WTC11 (cell line): ENCODE results near the gene ZBTB39. TPM values are rescaled to one million over a fixed set of nuclear protein-coding genes. Genes with fewer than 3 reads are reported as not detected.
A peak's percentile ranks its signal among the peaks of the same experiment; 100 is the strongest.

Source experiments
- ATAC-seq: fragments of 200-7000 bp; cut with Tn5 transposase; 2 replicates; pipeline ENCODE4 v1.10.0; 2021; ENCODE audit warnings: mild to moderate bottlenecking, moderate library complexity
- CTCF ChIA-PET: fragments of 300-600 bp; sonication (Branson Sonifier 250); formaldehyde crosslinking; loops from one replicate; lab custom pipeline; 2021; ENCODE audit warnings: antibody characterized with exemption; lab: Charles Lee
- POLR2A ChIA-PET: fragments of 350-600 bp; sonication (Branson Sonifier 250); formaldehyde crosslinking; loops from one replicate; lab custom pipeline; 2021; ENCODE audit warnings: antibody characterized with exemption; lab: Charles Lee
- DNase-seq: peaks from one replicate; pipeline ENCODE4 v3.0.0; 2021; ENCODE audit warnings: low spot score
- H3K27ac Mint-ChIP-seq: 2 replicates; pipeline ENCODE4 v1.8.0; 2021; ENCODE audit warnings: mixed read lengths
- H3K27me3 Mint-ChIP-seq: 2 replicates; pipeline ENCODE4 v1.8.0; 2021; ENCODE audit warnings: low read depth, mild to moderate bottlenecking, moderate library complexity, mixed read lengths
- H3K36me3 Mint-ChIP-seq: 2 replicates; pipeline ENCODE4 v1.8.0; 2021; ENCODE audit warnings: mixed read lengths
- H3K4me1 Mint-ChIP-seq: 2 replicates; pipeline ENCODE4 v1.8.0; 2022; ENCODE audit warnings: mixed read lengths
- H3K4me3 Mint-ChIP-seq: 2 replicates; pipeline ENCODE4 v1.8.0; 2021; ENCODE audit warnings: mild to moderate bottlenecking, moderate library complexity, mixed read lengths
- H3K9me3 Mint-ChIP-seq: 2 replicates; pipeline ENCODE4 v1.8.0; 2021; ENCODE audit warnings: mixed read lengths
- AFF4 ChIP-seq: sonication (generic); formaldehyde crosslinking; IDR thresholded peaks from 2 replicates; pipeline ENCODE4 v1.8.1; 2023; ENCODE audit warnings: mild to moderate bottlenecking, missing genetic modification reagents, borderline replicate concordance
- CTCF ChIP-seq: fragments of 200-600 bp; IDR thresholded peaks from 2 replicates; pipeline ENCODE4 v1.8.0; 2022; ENCODE audit warnings: antibody characterized with exemption
- EMX1 ChIP-seq: fragments of 250-450 bp; sonication (Bioruptor Pico); IDR thresholded peaks from 2 replicates; pipeline ENCODE4 v1.8.0; 2021; ENCODE audit warnings: mild to moderate bottlenecking
- GABPB1 ChIP-seq: sonication (generic); formaldehyde crosslinking; IDR thresholded peaks from 2 replicates; pipeline ENCODE4 v1.8.1; 2023; ENCODE audit warnings: mild to moderate bottlenecking, missing genetic modification reagents
- GTF2I ChIP-seq: fragments of 250-450 bp; sonication (Bioruptor Pico); conservative IDR thresholded peaks from 2 replicates; pipeline ENCODE4 v1.4.0; 2021; ENCODE audit warnings: mild to moderate bottlenecking
- JAZF1 ChIP-seq: fragments of 250-450 bp; sonication (Bioruptor Pico); IDR thresholded peaks from 2 replicates; pipeline ENCODE4 v1.9.0; 2021; ENCODE audit warnings: moderate library complexity, mild to moderate bottlenecking, inconsistent platforms
- NFATC4 ChIP-seq: fragments of 250-450 bp; sonication (Bioruptor Pico); IDR thresholded peaks from 2 replicates; pipeline ENCODE4 v1.9.0; 2021; ENCODE audit warnings: mild to moderate bottlenecking
- NFYB ChIP-seq: sonication (generic); formaldehyde crosslinking; conservative IDR thresholded peaks from 2 replicates; pipeline ENCODE4 v1.8.0; 2022; ENCODE audit warnings: low read depth, missing genetic modification reagents
- NR3C1 ChIP-seq: sonication (generic); formaldehyde crosslinking; conservative IDR thresholded peaks from 2 replicates; pipeline ENCODE4 v1.8.1; 2023; ENCODE audit warnings: low read depth, mild to moderate bottlenecking, missing genetic modification reagents
- SMAD3 ChIP-seq: sonication (generic); formaldehyde crosslinking; IDR thresholded peaks from 2 replicates; pipeline ENCODE4 v1.8.0; 2022; ENCODE audit warnings: missing genetic modification reagents, mild to moderate bottlenecking, borderline replicate concordance
- SMAD4 ChIP-seq: sonication (generic); formaldehyde crosslinking; IDR thresholded peaks from 2 replicates; pipeline ENCODE4 v1.8.0; 2022; ENCODE audit warnings: mild to moderate bottlenecking, missing genetic modification reagents
- STAT6 ChIP-seq: sonication (generic); formaldehyde crosslinking; conservative IDR thresholded peaks from 2 replicates; pipeline ENCODE4 v1.8.1; 2023; ENCODE audit warnings: mild to moderate bottlenecking, low read depth, missing genetic modification reagents, moderate library complexity
- TEAD4 ChIP-seq: sonication (generic); formaldehyde crosslinking; IDR thresholded peaks from 2 replicates; pipeline ENCODE4 v1.8.0; 2022; ENCODE audit warnings: mild to moderate bottlenecking, missing genetic modification reagents
- total RNA-seq: library from RNA; stranded (reverse); gene quantifications from 3 replicates; pipeline ENCODE4 v1.2.3, GENCODE V29; 2021
- TF ChIP-seq, protein P1 (sequence below): fragments of 250-450 bp; sonication (Bioruptor Pico); conservative IDR thresholded peaks from 2 replicates; pipeline ENCODE4 v1.9.0; 2021; ENCODE audit warnings: mild to moderate bottlenecking
- TF ChIP-seq, protein P2 (sequence below): sonication (generic); formaldehyde crosslinking; IDR thresholded peaks from 2 replicates; pipeline ENCODE4 v1.8.1; 2022; ENCODE audit warnings: mild to moderate bottlenecking, moderate library complexity, missing genetic modification reagents
- TF ChIP-seq, protein P3 (sequence below): fragments of 250-450 bp; sonication (Bioruptor Pico); IDR thresholded peaks from 2 replicates; pipeline ENCODE4 v1.8.0; 2021; ENCODE audit warnings: mild to moderate bottlenecking

The ZBTB39 gene
- total RNA-seq, 1 experiment from 2014 or later = 20.2 TPM

DNA sequence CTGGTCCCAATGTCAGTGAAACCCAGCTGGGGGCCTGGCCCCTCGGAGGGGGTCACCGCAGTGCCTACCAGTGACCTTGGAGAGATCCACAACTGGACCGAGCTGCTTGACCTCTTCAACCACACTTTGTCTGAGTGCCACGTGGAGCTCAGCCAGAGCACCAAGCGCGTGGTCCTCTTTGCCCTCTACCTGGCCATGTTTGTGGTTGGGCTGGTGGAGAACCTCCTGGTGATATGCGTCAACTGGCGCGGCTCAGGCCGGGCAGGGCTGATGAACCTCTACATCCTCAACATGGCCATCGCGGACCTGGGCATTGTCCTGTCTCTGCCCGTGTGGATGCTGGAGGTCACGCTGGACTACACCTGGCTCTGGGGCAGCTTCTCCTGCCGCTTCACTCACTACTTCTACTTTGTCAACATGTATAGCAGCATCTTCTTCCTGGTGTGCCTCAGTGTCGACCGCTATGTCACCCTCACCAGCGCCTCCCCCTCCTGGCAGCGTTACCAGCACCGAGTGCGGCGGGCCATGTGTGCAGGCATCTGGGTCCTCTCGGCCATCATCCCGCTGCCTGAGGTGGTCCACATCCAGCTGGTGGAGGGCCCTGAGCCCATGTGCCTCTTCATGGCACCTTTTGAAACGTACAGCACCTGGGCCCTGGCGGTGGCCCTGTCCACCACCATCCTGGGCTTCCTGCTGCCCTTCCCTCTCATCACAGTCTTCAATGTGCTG is 11.0 kb downstream of the ZBTB39 start (continued):
- TF ChIP-seq STAT6 (no peak), AFF4 (CRISPR knock-in tag) (no peak), GABPB1 (CRISPR knock-in tag) (no peak), SMAD3 (CRISPR knock-in tag) (no peak)
- TF ChIP-seq, protein P1, sequence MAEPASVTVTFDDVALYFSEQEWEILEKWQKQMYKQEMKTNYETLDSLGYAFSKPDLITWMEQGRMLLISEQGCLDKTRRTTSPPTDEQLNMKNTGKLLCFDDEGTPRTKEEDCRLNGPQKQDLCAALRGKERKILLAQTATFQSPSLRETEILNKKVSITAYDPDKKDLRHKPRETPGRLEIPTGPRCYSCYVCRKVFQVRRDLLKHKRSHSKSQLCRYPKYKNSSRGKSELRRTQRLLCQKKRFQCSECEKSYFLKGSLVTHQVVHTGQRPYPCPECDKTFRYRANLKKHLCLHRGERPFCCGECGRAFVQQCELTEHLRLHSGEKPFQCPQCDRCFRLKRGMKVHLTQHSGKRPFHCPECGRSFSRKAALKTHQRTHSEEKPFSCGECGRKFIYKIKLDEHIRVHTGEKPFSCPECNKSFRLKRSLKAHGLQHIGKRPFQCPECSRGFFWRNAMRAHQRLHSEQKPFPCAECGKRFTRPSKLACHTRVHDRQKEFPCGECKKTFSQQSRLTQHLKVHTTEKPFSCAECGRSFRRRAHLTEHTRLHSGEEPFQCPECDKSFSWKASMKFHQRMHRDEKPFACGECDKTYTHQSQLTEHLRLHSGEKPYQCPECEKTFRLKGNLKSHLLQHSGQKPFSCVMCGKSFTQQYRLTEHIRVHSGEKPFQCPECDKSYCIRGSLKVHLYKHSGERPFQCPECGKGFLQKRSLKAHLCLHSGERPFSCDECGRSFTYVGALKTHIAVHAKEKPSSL (CRISPR knock-in tag) = no peak
- TF ChIP-seq, all 79 proteins: peak for 0

DNA sequence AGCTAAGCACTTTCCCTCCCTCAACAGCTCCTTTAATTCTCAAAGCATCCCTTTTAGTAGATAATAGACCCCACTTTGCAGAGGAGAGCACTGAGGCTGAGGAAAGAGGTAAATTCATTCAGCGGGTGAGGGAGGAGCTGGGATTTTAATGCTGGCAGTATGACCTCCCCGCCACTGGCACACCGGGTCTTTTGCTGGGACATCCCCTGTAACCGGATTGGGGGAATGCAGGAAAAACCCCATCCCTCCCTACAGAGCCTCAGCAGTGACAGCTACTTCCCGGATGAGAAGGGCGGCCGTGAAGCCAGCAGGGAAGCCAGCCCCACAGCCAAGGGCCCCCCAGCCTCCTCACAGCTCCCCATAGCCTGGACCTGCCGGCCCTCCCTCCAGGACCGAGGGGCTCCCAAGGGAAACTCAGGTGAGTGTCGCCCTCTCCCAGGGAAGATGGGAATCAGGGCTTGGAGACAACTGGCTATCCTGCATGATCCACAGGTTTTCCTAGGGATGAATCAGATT is 12.1 kb downstream of the ZBTB39 start:
- Mint-ChIP-seq H3K27me3 (no peaks in the 10 kb centered on the region), H3K36me3 (peaks cover 4% of the 10 kb centered on the region; the same call in 1 of the 2 replicates), H3K27ac (no peak overlapping the region), H3K4me3 (no peak overlapping the region), H3K9me3 (no peaks in the 10 kb centered on the region), H3K4me1 (peaks cover 13% of the 10 kb centered on the region)
- no peak for DNase-seq
- ChIA-PET CTCF (interaction anchor here (0.5 to 2.1 kb wide), 14 partner anchors 11 to 358 kb away, joined by 3 to 12 read pairs (median 4); partner anchors contain the start of genes HSD17B6, STAT6 and ZBTB39), POLR2A (interaction anchor here (1.2 kb wide), 1 partner anchor 117 kb away, joined by 8 read pairs; no protein-coding TSS in a partner anchor)
- TF ChIP-seq TEAD4 (CRISPR knock-in tag) (no peak), NR3C1 (CRISPR knock-in tag) (no peak), GTF2I (CRISPR knock-in tag) (no peak), CTCF (no peak)
- ATAC-seq = peak; percentile 29

- DNase-seq = no peak
- no peak overlapping the region for H3K4me3 Mint-ChIP-seq
- ChIA-PET CTCF (interaction anchor here (0.9 to 1.7 kb wide), 8 partner anchors 8 to 238 kb away, joined by 3 to 12 read pairs (median 4); partner anchors contain the start of gene STAT6), POLR2A (no interaction called here)
- H3K36me3 Mint-ChIP-seq = peaks cover 4% of the 10 kb centered on the region; the same call in 1 of the 2 replicates
- no peak overlapping the region for H3K27ac Mint-ChIP-seq
- no peaks in the 10 kb centered on the region for H3K27me3 Mint-ChIP-seq
- ATAC-seq = no peak
- peaks cover 16% of the 10 kb centered on the region for H3K4me1 Mint-ChIP-seq
- no peaks in the 10 kb centered on the region for H3K9me3 Mint-ChIP-seq
- TF ChIP-seq SMAD4 (CRISPR knock-in tag) (no peak), NFYB (CRISPR knock-in tag) (no peak), EMX1 (CRISPR knock-in tag) (no peak), TEAD4 (CRISPR knock-in tag) (no peak), JAZF1 (CRISPR knock-in tag) (no peak), NFATC4 (CRISPR knock-in tag) (no peak)
- TF ChIP-seq, protein P2, sequence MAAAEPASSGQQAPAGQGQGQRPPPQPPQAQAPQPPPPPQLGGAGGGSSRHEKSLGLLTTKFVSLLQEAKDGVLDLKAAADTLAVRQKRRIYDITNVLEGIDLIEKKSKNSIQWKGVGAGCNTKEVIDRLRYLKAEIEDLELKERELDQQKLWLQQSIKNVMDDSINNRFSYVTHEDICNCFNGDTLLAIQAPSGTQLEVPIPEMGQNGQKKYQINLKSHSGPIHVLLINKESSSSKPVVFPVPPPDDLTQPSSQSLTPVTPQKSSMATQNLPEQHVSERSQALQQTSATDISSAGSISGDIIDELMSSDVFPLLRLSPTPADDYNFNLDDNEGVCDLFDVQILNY (CRISPR knock-in tag) = no peak
- TF ChIP-seq, protein P1 (CRISPR knock-in tag) = no peak
- TF ChIP-seq, protein P3, sequence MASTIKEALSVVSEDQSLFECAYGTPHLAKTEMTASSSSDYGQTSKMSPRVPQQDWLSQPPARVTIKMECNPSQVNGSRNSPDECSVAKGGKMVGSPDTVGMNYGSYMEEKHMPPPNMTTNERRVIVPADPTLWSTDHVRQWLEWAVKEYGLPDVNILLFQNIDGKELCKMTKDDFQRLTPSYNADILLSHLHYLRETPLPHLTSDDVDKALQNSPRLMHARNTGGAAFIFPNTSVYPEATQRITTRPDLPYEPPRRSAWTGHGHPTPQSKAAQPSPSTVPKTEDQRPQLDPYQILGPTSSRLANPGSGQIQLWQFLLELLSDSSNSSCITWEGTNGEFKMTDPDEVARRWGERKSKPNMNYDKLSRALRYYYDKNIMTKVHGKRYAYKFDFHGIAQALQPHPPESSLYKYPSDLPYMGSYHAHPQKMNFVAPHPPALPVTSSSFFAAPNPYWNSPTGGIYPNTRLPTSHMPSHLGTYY (CRISPR knock-in tag) = no peak
These were observed 13.0 kb downstream of the ZBTB39 start for GRCh38 chr12:56993346-56993745.
